Measurements from ENCODE around the gene BANF1. TPM values are rescaled to one million over a fixed set of nuclear protein-coding genes. Genes with fewer than 3 reads are reported as not detected.

BANF1 gene
- total and polyA plus RNA-seq, 2 of the 13 experiments (the other 11 are each of a cell fraction or from before 2014, with no cell fraction given), result 40.5 to 86.5 TPM

- TF ChIP-seq ZBTB40 (IDR thresholded peaks at IDR 0.05) (peak; percentile 86), ZBTB40 (CRISPR knock-in tag; IDR thresholded peaks at IDR 0.05) (peak; percentile 60), ZBTB42 (CRISPR knock-in tag; IDR thresholded peaks at IDR 0.05) (no peak; the same call in none of the 2 replicates), MBD4 (IDR thresholded peaks at IDR 0.05; ENCODE audit: borderline replicate concordance, low read length) (no peak), ZNF670 (CRISPR knock-in tag; IDR thresholded peaks at IDR 0.05; ENCODE audit: borderline replicate concordance) (peak; percentile 95; the same call in 1 of the 2 replicates), MTF1 (CRISPR knock-in tag; IDR thresholded peaks at IDR 0.05) (no peak), NFE2L1 (CRISPR knock-in tag; IDR thresholded peaks at IDR 0.05; ENCODE audit: borderline replicate concordance) (no peak), TEAD3 (CRISPR knock-in tag; optimal IDR thresholded peaks at IDR 0.05; ENCODE audit: borderline replicate concordance) (peak; percentile 82), ZNF350 (CRISPR knock-in tag; IDR thresholded peaks at IDR 0.05; ENCODE audit: borderline replicate concordance, low read depth) (peak; percentile 97), ZMYM2 (CRISPR knock-in tag; IDR thresholded peaks at IDR 0.05) (no peak), STAT5B (CRISPR knock-in tag; IDR thresholded peaks at IDR 0.05) (no peak), THAP7 (CRISPR knock-in tag; IDR thresholded peaks at IDR 0.05) (peak; percentile 71; the same call in 1 of the 2 replicates), ZNF619 (CRISPR knock-in tag; IDR thresholded peaks at IDR 0.05) (peak; percentile 91; the same call in 1 of the 2 replicates), ZNF33B (CRISPR knock-in tag; IDR thresholded peaks at IDR 0.05) (no peak; the same call in 1 of the 2 replicates), ARNT (IDR thresholded peaks at IDR 0.05) (no peak)
- TF ChIP-seq, protein P1, sequence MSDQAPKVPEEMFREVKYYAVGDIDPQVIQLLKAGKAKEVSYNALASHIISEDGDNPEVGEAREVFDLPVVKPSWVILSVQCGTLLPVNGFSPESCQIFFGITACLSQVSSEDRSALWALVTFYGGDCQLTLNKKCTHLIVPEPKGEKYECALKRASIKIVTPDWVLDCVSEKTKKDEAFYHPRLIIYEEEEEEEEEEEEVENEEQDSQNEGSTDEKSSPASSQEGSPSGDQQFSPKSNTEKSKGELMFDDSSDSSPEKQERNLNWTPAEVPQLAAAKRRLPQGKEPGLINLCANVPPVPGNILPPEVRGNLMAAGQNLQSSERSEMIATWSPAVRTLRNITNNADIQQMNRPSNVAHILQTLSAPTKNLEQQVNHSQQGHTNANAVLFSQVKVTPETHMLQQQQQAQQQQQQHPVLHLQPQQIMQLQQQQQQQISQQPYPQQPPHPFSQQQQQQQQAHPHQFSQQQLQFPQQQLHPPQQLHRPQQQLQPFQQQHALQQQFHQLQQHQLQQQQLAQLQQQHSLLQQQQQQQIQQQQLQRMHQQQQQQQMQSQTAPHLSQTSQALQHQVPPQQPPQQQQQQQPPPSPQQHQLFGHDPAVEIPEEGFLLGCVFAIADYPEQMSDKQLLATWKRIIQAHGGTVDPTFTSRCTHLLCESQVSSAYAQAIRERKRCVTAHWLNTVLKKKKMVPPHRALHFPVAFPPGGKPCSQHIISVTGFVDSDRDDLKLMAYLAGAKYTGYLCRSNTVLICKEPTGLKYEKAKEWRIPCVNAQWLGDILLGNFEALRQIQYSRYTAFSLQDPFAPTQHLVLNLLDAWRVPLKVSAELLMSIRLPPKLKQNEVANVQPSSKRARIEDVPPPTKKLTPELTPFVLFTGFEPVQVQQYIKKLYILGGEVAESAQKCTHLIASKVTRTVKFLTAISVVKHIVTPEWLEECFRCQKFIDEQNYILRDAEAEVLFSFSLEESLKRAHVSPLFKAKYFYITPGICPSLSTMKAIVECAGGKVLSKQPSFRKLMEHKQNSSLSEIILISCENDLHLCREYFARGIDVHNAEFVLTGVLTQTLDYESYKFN (CRISPR knock-in tag; conservative IDR thresholded peaks at IDR 0.05), result peak; percentile 72
These were observed 49.7 kb downstream of the BANF1 start, which contains the start of gene SF3B2 (continued) for GRCh38 chr11:66051766-66052663.

All from HepG2 (cell line).